Neural cell (in vitro differentiated cells): ENCODE results near the gene RYR2.

Experiments used
- CTCF ChIP-seq: fragments of 450-650 bp; IDR thresholded peaks from 2 replicates; pipeline ENCODE4 v1.5.1; 2014; ENCODE audit warnings: antibody characterized with exemption, mild to moderate bottlenecking, moderate library complexity; ENCODE audit not compliant: poor library complexity, severe bottlenecking
- EP300 ChIP-seq: fragments of 450-650 bp; conservative IDR thresholded peaks from 2 replicates; pipeline ENCODE4 v1.6.1; 2014; ENCODE audit warnings: antibody characterized with exemption, mild to moderate bottlenecking, moderate library complexity; ENCODE audit not compliant: poor library complexity, severe bottlenecking
- EZH2 ChIP-seq: fragments of 200-600, 300-800 bp; shearing (Covaris generic), sonication (generic); IDR thresholded peaks from 2 replicates; pipeline ENCODE4 v1.6.1; 2014; ENCODE audit warnings: antibody characterized with exemption, low read length, borderline replicate concordance, mild to moderate bottlenecking; ENCODE audit not compliant: insufficient read depth, poor library complexity, severe bottlenecking
- MXI1 ChIP-seq: fragments of 450-650 bp; conservative IDR thresholded peaks from 2 replicates; pipeline ENCODE4 v1.6.1; 2014; ENCODE audit warnings: antibody characterized with exemption, mild to moderate bottlenecking; ENCODE audit not compliant: poor library complexity, severe bottlenecking
- SMC3 ChIP-seq: fragments of 450-650 bp; conservative IDR thresholded peaks from 2 replicates; pipeline ENCODE4 v1.6.1; 2014; ENCODE audit warnings: antibody characterized with exemption, mild to moderate bottlenecking, moderate library complexity; ENCODE audit not compliant: poor library complexity

- TF ChIP-seq CTCF (no peak), EZH2 (no peak), MXI1 (no peak), EP300 (no peak), SMC3 (no peak)
These were observed 29.8 kb downstream of the RYR2 start for GRCh38 chr1:237071641-237072420.
